Smooth muscle cell (in vitro differentiated cells): Measurements from ENCODE around the gene EPB41L4B. TPM values are rescaled to one million over a fixed set of nuclear protein-coding genes. Genes with fewer than 3 reads are reported as not detected.

Experiments
- DNase-seq: peaks from one replicate; lab custom pipeline; 2025; ENCODE audit not compliant: unreplicated experiment; lab: John Stamatoyannopoulos, UW
- H2AFZ ChIP-seq: fragments of 200-600 bp; sonication (generic); 2 replicates; pipeline ENCODE4 v1.6.0; 2016; ENCODE audit warnings: antibody characterized with exemption, low read depth, mild to moderate bottlenecking
- H3F3A ChIP-seq: fragments of 200-600 bp; sonication (generic); 2 replicates; pipeline ENCODE4 v1.6.0; 2017; ENCODE audit warnings: antibody characterized with exemption, low read depth
- H3K27ac ChIP-seq: fragments of 200-600 bp; sonication (generic); 2 replicates; pipeline ENCODE4 v1.5.1; 2016; ENCODE audit warnings: low read depth, mild to moderate bottlenecking
- H3K27me3 ChIP-seq: fragments of 200-600 bp; sonication (generic); 2 replicates; pipeline ENCODE4 v1.6.1; 2016; ENCODE audit warnings: low read depth, mild to moderate bottlenecking
- H3K36me3 ChIP-seq: fragments of 200-600 bp; sonication (generic); 2 replicates; pipeline ENCODE4 v1.5.1; 2016; ENCODE audit warnings: low read depth
- H3K4me1 ChIP-seq: fragments of 200-600 bp; sonication (generic); 2 replicates; pipeline ENCODE4 v1.5.1; 2016; ENCODE audit warnings: low read depth
- H3K4me2 ChIP-seq: fragments of 200-600 bp; sonication (generic); 2 replicates; pipeline ENCODE4 v1.6.0; 2016; ENCODE audit warnings: mild to moderate bottlenecking
- H3K4me3 ChIP-seq: fragments of 200-600 bp; sonication (generic); 2 replicates; pipeline ENCODE4 v1.5.1; 2016; ENCODE audit warnings: mild to moderate bottlenecking
- H3K79me2 ChIP-seq: fragments of 200-600 bp; sonication (generic); 2 replicates; pipeline ENCODE4 v1.6.0; 2016; ENCODE audit warnings: low read depth, mild to moderate bottlenecking
- H3K9ac ChIP-seq: fragments of 200-600 bp; sonication (generic); 2 replicates; pipeline ENCODE4 v1.6.0; 2016; ENCODE audit warnings: low read depth
- H3K9me3 ChIP-seq: fragments of 200-600 bp; sonication (generic); replicated peaks from 2 replicates; pipeline ENCODE4 v1.5.1; 2016; ENCODE audit warnings: low read depth
- H4K20me1 ChIP-seq: fragments of 200-600 bp; sonication (generic); 2 replicates; pipeline ENCODE4 v1.6.0; 2016; ENCODE audit warnings: low read depth
- WGBS: methylation state at CpG from one replicate; pipeline ENCODE4 v1.1.7; 2016; ENCODE audit warnings: low lambda C conversion rate; 5-methylcytosine and 5-hydroxymethylcytosine counted together
- polyA plus RNA-seq: library from polyadenylated mRNA; unstranded; fragments of >200 nt; fragmentation: Nextera tagmentation; extraction: Ambion mirVana; gene quantifications from 2 replicates; pipeline ENCODE4 v1.2.1, GENCODE V29; 2016
- total RNA-seq: library from RNA; depleted of rRNA; stranded (reverse); fragments of >200 nt; gene quantifications from 2 replicates; pipeline ENCODE4 v1.2.3, GENCODE V29; 2014
- TF ChIP-seq, protein P1 (sequence below): fragments of 200-600 bp; sonication (generic); IDR thresholded peaks from 2 replicates; pipeline ENCODE4 v1.5.1; 2017; ENCODE audit warnings: borderline replicate concordance, mild to moderate bottlenecking, antibody characterized with exemption; ENCODE audit not compliant: insufficient read depth, poor library complexity, severe bottlenecking

The EPB41L4B gene
- total and polyA plus RNA-seq, 2 experiments from 2014 or later = 0.74 to 2.5 TPM

DNA sequence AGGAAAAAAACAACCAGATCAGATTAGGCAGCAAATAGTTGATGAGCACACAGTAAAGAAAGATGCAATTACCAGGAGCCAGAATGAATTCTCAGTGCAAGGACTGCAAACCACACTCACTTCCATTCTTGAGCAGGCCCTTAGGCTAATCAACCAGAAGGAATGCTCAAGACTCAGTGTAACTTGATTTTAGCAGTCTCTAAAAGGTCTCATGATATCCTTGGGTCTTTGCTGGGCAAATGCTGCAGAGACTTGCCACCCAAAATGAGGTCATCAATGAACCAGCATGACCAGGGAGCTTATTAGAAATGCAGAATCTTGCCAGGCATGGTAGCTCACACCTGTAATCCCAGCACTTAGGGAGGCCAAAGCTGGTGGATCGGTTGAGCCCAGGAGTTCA is 181.0 kb downstream of the EPB41L4B start:
- no peak for DNase-seq
- H3K4me3 ChIP-seq = no peak overlapping the region
- H3K4me1 ChIP-seq = no peaks in the 10 kb centered on the region
- no peak overlapping the region for H3K27ac ChIP-seq
- no peak overlapping the region for H3K9ac ChIP-seq
- no peaks in the 10 kb centered on the region for H3K27me3 ChIP-seq
- H3K9me3 ChIP-seq = no peaks in the 10 kb centered on the region
- 100% methylated on average over 1 of the region's 1 CpG for WGBS
- TF ChIP-seq, protein P1, sequence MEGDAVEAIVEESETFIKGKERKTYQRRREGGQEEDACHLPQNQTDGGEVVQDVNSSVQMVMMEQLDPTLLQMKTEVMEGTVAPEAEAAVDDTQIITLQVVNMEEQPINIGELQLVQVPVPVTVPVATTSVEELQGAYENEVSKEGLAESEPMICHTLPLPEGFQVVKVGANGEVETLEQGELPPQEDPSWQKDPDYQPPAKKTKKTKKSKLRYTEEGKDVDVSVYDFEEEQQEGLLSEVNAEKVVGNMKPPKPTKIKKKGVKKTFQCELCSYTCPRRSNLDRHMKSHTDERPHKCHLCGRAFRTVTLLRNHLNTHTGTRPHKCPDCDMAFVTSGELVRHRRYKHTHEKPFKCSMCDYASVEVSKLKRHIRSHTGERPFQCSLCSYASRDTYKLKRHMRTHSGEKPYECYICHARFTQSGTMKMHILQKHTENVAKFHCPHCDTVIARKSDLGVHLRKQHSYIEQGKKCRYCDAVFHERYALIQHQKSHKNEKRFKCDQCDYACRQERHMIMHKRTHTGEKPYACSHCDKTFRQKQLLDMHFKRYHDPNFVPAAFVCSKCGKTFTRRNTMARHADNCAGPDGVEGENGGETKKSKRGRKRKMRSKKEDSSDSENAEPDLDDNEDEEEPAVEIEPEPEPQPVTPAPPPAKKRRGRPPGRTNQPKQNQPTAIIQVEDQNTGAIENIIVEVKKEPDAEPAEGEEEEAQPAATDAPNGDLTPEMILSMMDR = no peak
- no peaks in the 10 kb centered on the region for H4K20me1 ChIP-seq
- no peak overlapping the region for H3K4me2 ChIP-seq
- no peak overlapping the region for H2AFZ ChIP-seq
- H3K36me3 ChIP-seq = no peaks in the 10 kb centered on the region
- no peaks in the 10 kb centered on the region for H3K79me2 ChIP-seq
- H3F3A ChIP-seq = no peaks in the 10 kb centered on the region

- no peak overlapping the region for H3K4me3 ChIP-seq
- 93% methylated on average over 2 of the region's 2 CpGs for WGBS
- no peaks in the 10 kb centered on the region for H3K79me2 ChIP-seq
- no peaks in the 10 kb centered on the region for H3K4me1 ChIP-seq
- no peaks in the 10 kb centered on the region for H4K20me1 ChIP-seq
- no peak overlapping the region for H2AFZ ChIP-seq
- no peaks in the 10 kb centered on the region for H3K36me3 ChIP-seq
- H3K27me3 ChIP-seq = no peaks in the 10 kb centered on the region
- no peaks in the 10 kb centered on the region for H3K9me3 ChIP-seq
- no peak for DNase-seq
- H3K9ac ChIP-seq = no peak overlapping the region
- no peak overlapping the region for H3K4me2 ChIP-seq
- H3F3A ChIP-seq = no peaks in the 10 kb centered on the region
- TF ChIP-seq, protein P1 = no peak
- no peak overlapping the region for H3K27ac ChIP-seq
These were observed 182.4 kb downstream of the EPB41L4B start for GRCh38 chr9:109138421-109138820.

DNA sequence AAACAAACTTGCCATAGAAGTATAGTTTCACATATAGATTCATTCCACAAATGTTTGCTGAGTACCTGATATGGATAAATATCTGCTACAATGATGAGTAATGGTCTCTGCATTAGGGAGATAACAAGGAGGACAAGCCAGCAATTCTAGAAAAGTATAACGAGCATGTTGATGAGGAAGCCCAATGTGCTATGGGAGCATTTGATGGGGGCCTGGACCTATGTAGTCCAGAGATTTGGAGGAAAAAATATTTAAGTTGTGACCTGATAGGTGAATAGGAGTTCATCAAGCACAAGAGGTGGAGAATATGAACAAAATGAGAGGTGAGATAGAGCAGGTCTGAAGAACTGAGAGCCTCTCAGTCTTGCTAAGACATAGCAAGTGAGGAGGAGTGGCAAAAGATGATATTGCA is 186.7 kb downstream of the EPB41L4B start:
- Histone ChIP-seq H3K4me3 (no peak overlapping the region), H3K27ac (no peak overlapping the region), H3K9ac (no peak overlapping the region), H3K4me1 (no peaks in the 10 kb centered on the region), H3K79me2 (no peaks in the 10 kb centered on the region), H3K9me3 (no peaks in the 10 kb centered on the region), H3K27me3 (no peaks in the 10 kb centered on the region), H3K36me3 (no peaks in the 10 kb centered on the region), H3K4me2 (no peak overlapping the region), H3F3A (no peaks in the 10 kb centered on the region), H2AFZ (no peak overlapping the region), H4K20me1 (no peaks in the 10 kb centered on the region)
- TF ChIP-seq, protein P1 = no peak
- DNase-seq = no peak
- 94% methylated on average over 1 of the region's 1 CpG for WGBS

DNA sequence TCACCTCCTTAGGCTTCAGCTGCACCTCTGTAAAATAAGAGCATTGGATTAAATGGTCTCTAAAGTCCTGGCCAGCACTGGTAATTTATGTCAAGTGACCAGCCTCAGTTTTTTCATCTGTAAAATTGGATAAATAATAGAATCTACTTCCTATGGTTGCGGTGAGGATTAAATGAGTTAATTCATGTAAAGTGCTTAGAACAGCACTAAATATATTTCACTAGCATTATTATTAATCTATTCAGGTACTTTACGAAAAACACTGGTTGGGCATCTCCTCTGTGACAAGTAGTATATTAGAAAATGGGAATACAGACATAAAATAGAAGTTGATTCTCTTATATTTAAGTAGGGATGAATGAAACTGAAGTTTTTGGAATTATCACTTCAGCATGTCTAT is 187.3 kb downstream of the EPB41L4B start:
- no peaks in the 10 kb centered on the region for H3K36me3 ChIP-seq
- no peak for DNase-seq
- 94% methylated on average over 2 of the region's 2 CpGs for WGBS
- H3F3A ChIP-seq = no peaks in the 10 kb centered on the region
- no peak overlapping the region for H3K9ac ChIP-seq
- H3K79me2 ChIP-seq = no peaks in the 10 kb centered on the region
- H3K4me3 ChIP-seq = no peak overlapping the region
- H2AFZ ChIP-seq = no peak overlapping the region
- TF ChIP-seq, protein P1 = no peak
- no peaks in the 10 kb centered on the region for H4K20me1 ChIP-seq
- no peaks in the 10 kb centered on the region for H3K4me1 ChIP-seq
- no peaks in the 10 kb centered on the region for H3K9me3 ChIP-seq
- no peak overlapping the region for H3K4me2 ChIP-seq
- H3K27me3 ChIP-seq = no peaks in the 10 kb centered on the region
- no peak overlapping the region for H3K27ac ChIP-seq
